Testis (tissue), 2 donors: Measurements from ENCODE around the gene SNX12.

Experiments
- POLR2A ChIP-seq: fragments of 450-650 bp; IDR thresholded peaks from one replicate; pipeline ENCODE4 v1.6.1; 2017; ENCODE audit warnings: antibody characterized with exemption, mild to moderate bottlenecking, moderate library complexity
- TF ChIP-seq, protein P1 (sequence below), 3 experiments: fragments of 450-650 bp in 2 of 3; fragments of 200-600 bp in 1 of 3; sonication (generic) in 1 of 3; IDR thresholded peaks; one replicate each; pipeline ENCODE4 v1.5.1; 2016 to 2019; ENCODE audit warnings: antibody characterized with exemption in 3 of 3, mild to moderate bottlenecking in 2 of 3, moderate library complexity in 1 of 3

DNA sequence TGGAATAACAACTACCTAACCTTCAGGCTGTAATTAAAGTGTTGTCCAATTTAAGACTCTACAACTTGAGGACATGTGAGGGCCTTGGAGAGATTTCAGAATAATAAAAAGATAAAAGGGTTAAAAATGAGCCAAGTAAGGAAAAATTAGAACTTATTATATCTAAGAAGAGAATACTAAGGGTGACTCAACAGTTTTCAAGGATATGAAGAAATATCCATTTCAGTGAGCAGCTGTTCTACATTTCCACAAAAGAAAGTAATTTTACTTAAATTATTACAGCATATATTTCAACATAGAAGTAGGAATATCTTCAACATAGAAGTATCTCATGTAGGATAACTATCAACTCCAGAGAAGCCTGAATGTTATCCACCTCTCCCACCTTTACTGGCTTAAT lies 11.3 kb downstream of the SNX12 start:
- TF ChIP-seq POLR2A: no peak
- TF ChIP-seq, protein P1, sequence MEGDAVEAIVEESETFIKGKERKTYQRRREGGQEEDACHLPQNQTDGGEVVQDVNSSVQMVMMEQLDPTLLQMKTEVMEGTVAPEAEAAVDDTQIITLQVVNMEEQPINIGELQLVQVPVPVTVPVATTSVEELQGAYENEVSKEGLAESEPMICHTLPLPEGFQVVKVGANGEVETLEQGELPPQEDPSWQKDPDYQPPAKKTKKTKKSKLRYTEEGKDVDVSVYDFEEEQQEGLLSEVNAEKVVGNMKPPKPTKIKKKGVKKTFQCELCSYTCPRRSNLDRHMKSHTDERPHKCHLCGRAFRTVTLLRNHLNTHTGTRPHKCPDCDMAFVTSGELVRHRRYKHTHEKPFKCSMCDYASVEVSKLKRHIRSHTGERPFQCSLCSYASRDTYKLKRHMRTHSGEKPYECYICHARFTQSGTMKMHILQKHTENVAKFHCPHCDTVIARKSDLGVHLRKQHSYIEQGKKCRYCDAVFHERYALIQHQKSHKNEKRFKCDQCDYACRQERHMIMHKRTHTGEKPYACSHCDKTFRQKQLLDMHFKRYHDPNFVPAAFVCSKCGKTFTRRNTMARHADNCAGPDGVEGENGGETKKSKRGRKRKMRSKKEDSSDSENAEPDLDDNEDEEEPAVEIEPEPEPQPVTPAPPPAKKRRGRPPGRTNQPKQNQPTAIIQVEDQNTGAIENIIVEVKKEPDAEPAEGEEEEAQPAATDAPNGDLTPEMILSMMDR (IDR thresholded peaks at IDR 0.05): no peak
